Neuronal stem cell (in vitro differentiated cells): ENCODE measurements around the gene IFITM1.
"Not testable (repeated sequence)": the region's sequence is repeated elsewhere in the genome, so short reads cannot be mapped to it uniquely, and the experiment has no call there.

ENCODE experiments used
- DNase-seq: peaks from one replicate; pipeline ENCODE4 v3.0.0-alpha.2; 2013; ENCODE audit warnings: low spot score
- H2AFZ ChIP-seq: one replicate; pipeline ENCODE4 v1.6.1; 2013; ENCODE audit warnings: mild to moderate bottlenecking, low read length, inconsistent platforms
- H2AK5ac ChIP-seq: 2 replicates; pipeline ENCODE4 v1.6.1; 2013; ENCODE audit warnings: low read depth, mild to moderate bottlenecking, inconsistent platforms, low read length, moderate library complexity, mixed read lengths
- H2BK120ac ChIP-seq: 2 replicates; pipeline ENCODE4 v1.6.1; 2013; ENCODE audit warnings: low read depth, mild to moderate bottlenecking, inconsistent platforms, low read length, moderate library complexity, mixed read lengths
- H2BK12ac ChIP-seq: one replicate; pipeline ENCODE4 v1.6.1; 2013; ENCODE audit warnings: low read length, inconsistent platforms
- H2BK15ac ChIP-seq: 2 replicates; pipeline ENCODE4 v1.6.1; 2013; ENCODE audit warnings: mild to moderate bottlenecking, low read length, inconsistent platforms, mixed read lengths
- H2BK5ac ChIP-seq: one replicate; pipeline ENCODE4 v1.6.1; 2013; ENCODE audit warnings: inconsistent platforms, mild to moderate bottlenecking, low read length, moderate library complexity
- H3K14ac ChIP-seq: one replicate; pipeline ENCODE4 v1.6.1; 2013; ENCODE audit warnings: low read length, inconsistent platforms
- H3K18ac ChIP-seq: 2 replicates; pipeline ENCODE4 v1.6.1; 2013; ENCODE audit warnings: low read length, inconsistent platforms
- H3K23ac ChIP-seq: 2 replicates; pipeline ENCODE4 v1.6.1; 2013; ENCODE audit warnings: low read depth, mild to moderate bottlenecking, mixed read lengths, low read length, inconsistent platforms; ENCODE audit not compliant: poor library complexity
- H3K27ac ChIP-seq: replicated peaks from 3 replicates; pipeline ENCODE4 v1.5.1; 2013; ENCODE audit warnings: low read length, inconsistent platforms
- H3K27me3 ChIP-seq, 3 experiments: 2 replicates each; pipeline ENCODE4 v1.6.1; 2013; ENCODE audit warnings: low read length in 3 of 3, mild to moderate bottlenecking in 2 of 3, inconsistent platforms in 1 of 3, low read depth in 1 of 3, mixed read lengths in 1 of 3, moderate library complexity in 1 of 3; ENCODE audit not compliant: control insufficient read depth in 3 of 3, insufficient read depth in 3 of 3
- H3K36me3 ChIP-seq, 2 donors: replicated peaks in 1 of 2; 2 replicates each; pipeline ENCODE4 v1.6.1; 2013; ENCODE audit warnings: low read length in 2 of 2; ENCODE audit not compliant: control insufficient read depth in 2 of 2, insufficient read depth in 2 of 2
- H3K4ac ChIP-seq: 2 replicates; pipeline ENCODE4 v1.6.1; 2013; ENCODE audit warnings: inconsistent platforms, mild to moderate bottlenecking, low read length, moderate library complexity
- H3K4me1 ChIP-seq, 2 donors: 1 replicate in 1 of 2; 2 replicates in 1 of 2; pipeline ENCODE4 v1.6.1; 2013; ENCODE audit warnings: low read length in 2 of 2, low read depth in 1 of 2; ENCODE audit not compliant: control insufficient read depth in 2 of 2, insufficient read depth in 1 of 2
- H3K4me2 ChIP-seq: one replicate; pipeline ENCODE4 v1.6.1; 2013; ENCODE audit warnings: mild to moderate bottlenecking, low read length, inconsistent platforms; ENCODE audit not compliant: insufficient read depth, poor library complexity, severe bottlenecking
- H3K4me3 ChIP-seq, 2 donors: 2 replicates each; pipeline ENCODE4 v1.5.1; 2013; ENCODE audit warnings: low read length in 2 of 2, mild to moderate bottlenecking in 2 of 2, inconsistent platforms in 1 of 2, moderate library complexity in 1 of 2
- H3K79me1 ChIP-seq: one replicate; pipeline ENCODE4 v1.6.1; 2013; ENCODE audit warnings: low read depth, mild to moderate bottlenecking, inconsistent platforms, low read length, moderate library complexity
- H3K9ac ChIP-seq: one replicate; pipeline ENCODE4 v1.6.1; 2013; ENCODE audit warnings: mild to moderate bottlenecking, low read depth, low read length, inconsistent platforms; ENCODE audit not compliant: poor library complexity
- H3K9me3 ChIP-seq, 2 donors: replicated peaks in 1 of 2; 2 replicates each; pipeline versions ENCODE3 to v1.6.1; 2013; ENCODE audit warnings: low read length in 2 of 2, mild to moderate bottlenecking in 2 of 2, inconsistent platforms in 1 of 2, low read depth in 1 of 2, mixed read lengths in 1 of 2, moderate library complexity in 1 of 2; ENCODE audit not compliant: control insufficient read depth in 2 of 2, insufficient read depth in 1 of 2
- H4K8ac ChIP-seq: one replicate; pipeline ENCODE4 v1.6.1; 2013; ENCODE audit warnings: low read depth, mild to moderate bottlenecking, inconsistent platforms, low read length, moderate library complexity
- H4K91ac ChIP-seq: one replicate; pipeline ENCODE4 v1.6.1; 2013; ENCODE audit warnings: low read length, low read depth, mild to moderate bottlenecking, inconsistent platforms; ENCODE audit not compliant: poor library complexity
- WGBS, 2 donors: extraction: QIAGEN DNeasy Blood & Tissue Kit; methylation state at CpG; one replicate each; pipeline ENCODE4 v1.1.7; 2013; ENCODE audit warnings: missing lambda C conversion rate in 2 of 2, mixed read lengths in 1 of 2; ENCODE audit not compliant: insufficient read length in 2 of 2, insufficient replicate concordance in 1 of 2; ENCODE audit errors: extremely low coverage in 2 of 2; 5-methylcytosine and 5-hydroxymethylcytosine counted together

IFITM1 gene

GRCh38 chr11:349270-349954 is 35.6 kb downstream of the IFITM1 start:
- not testable (repeated sequence) for H2AFZ ChIP-seq, H3K27me3 ChIP-seq, H3K27ac ChIP-seq, H3K9me3 ChIP-seq, H2BK15ac ChIP-seq, H2BK120ac ChIP-seq, H3K18ac ChIP-seq, H3K36me3 ChIP-seq, H2BK5ac ChIP-seq, H3K4me2 ChIP-seq, H4K91ac ChIP-seq, DNase-seq, H3K23ac ChIP-seq, H2AK5ac ChIP-seq, H3K4ac ChIP-seq, H3K79me1 ChIP-seq, H3K4me1 ChIP-seq, H3K9ac ChIP-seq
- Histone ChIP-seq H4K8ac (peak overlapping the region; percentile 8), H2BK12ac (peak overlapping the region; percentile 63), H3K14ac (peak overlapping the region; percentile 75), H3K4me3 (peak overlapping the region in 1 of 2 donors; percentile 52)
- no CpG with 5 or more reads among the region's 8 CpGs for WGBS, 2 donors

GRCh38 chr11:350033-350722 is 36.3 kb downstream of the IFITM1 start:
- not testable (repeated sequence) for H3K18ac ChIP-seq, DNase-seq, H2AK5ac ChIP-seq, H3K27ac ChIP-seq, H2BK120ac ChIP-seq, H3K4ac ChIP-seq, H3K79me1 ChIP-seq, H3K9me3 ChIP-seq, H3K4me1 ChIP-seq, H4K91ac ChIP-seq, H2BK15ac ChIP-seq, H3K36me3 ChIP-seq, H3K9ac ChIP-seq, H3K23ac ChIP-seq, H2BK5ac ChIP-seq, H3K4me2 ChIP-seq, H3K27me3 ChIP-seq
- Histone ChIP-seq H4K8ac (peak overlapping the region; percentile 70), H3K4me3 (peak overlapping the region in 1 of 2 donors; percentile 51), H2AFZ (peak overlapping the region; percentile 66), H3K14ac (peak overlapping the region; percentile 75), H2BK12ac (peak overlapping the region; percentile 63)
- WGBS, 2 donors = no CpG with 5 or more reads among the region's 16 CpGs

GRCh38 chr11:350723-351255 is 36.9 kb downstream of the IFITM1 start:
- H2BK15ac ChIP-seq = peak overlapping the region; percentile 14

GRCh38 chr11:351411-351810 is 37.6 kb downstream of the IFITM1 start:
- H2BK15ac ChIP-seq = peak overlapping the region; percentile 14
- no peak overlapping the region for H2BK120ac ChIP-seq
- peaks cover 6 to 7% of the 10 kb centered on the region in 2 donors for H3K4me1 ChIP-seq
- no peak overlapping the region for H4K91ac ChIP-seq
- no peak overlapping the region for H3K9ac ChIP-seq
- H4K8ac ChIP-seq = no peak overlapping the region
- no peak overlapping the region for H3K4ac ChIP-seq
- no peak overlapping the region for H2BK12ac ChIP-seq
- peak overlapping the region; percentile 44 for H2AK5ac ChIP-seq
- H3K9me3 ChIP-seq = peaks cover 2% of the 10 kb centered on the region in 2 donors
- H3K27ac ChIP-seq = no peak overlapping the region
- peak overlapping the region; percentile 8 for H2BK5ac ChIP-seq
- H3K23ac ChIP-seq = no peak overlapping the region
- H3K79me1 ChIP-seq = peaks cover under 1% of the 10 kb centered on the region
- DNase-seq = no peak
- H2AFZ ChIP-seq = no peak overlapping the region
- no CpG with 5 or more reads among the region's 14 CpGs for WGBS, 2 donors
- no peak overlapping the region for H3K14ac ChIP-seq
- no peak overlapping the region for H3K4me2 ChIP-seq
- peaks cover 0 to under 1% of the 10 kb centered on the region in 2 donors for H3K36me3 ChIP-seq
- H3K4me3 ChIP-seq = no peak overlapping the region
- no peaks in the 10 kb centered on the region for H3K27me3 ChIP-seq
- no peak overlapping the region for H3K18ac ChIP-seq

More at GRCh38 chr11:350723-351255, 36.9 kb downstream of the IFITM1 start:
- Histone ChIP-seq H3K23ac (no peak overlapping the region), H3K27me3 (no peaks in the 10 kb centered on the region), H3K4me2 (no peak overlapping the region), H3K4ac (no peak overlapping the region), H2BK120ac (no peak overlapping the region), H3K4me3 (no peak overlapping the region), H2AK5ac (no peak overlapping the region), H3K14ac (no peak overlapping the region), H3K4me1 (peaks cover 6 to 7% of the 10 kb centered on the region in 2 donors), H2AFZ (peak overlapping the region; percentile 66), H4K91ac (no peak overlapping the region), H3K9me3 (peaks cover 0 to 2% of the 10 kb centered on the region in 2 donors), H3K18ac (peak overlapping the region; percentile 25), H3K36me3 (no peaks in the 10 kb centered on the region), H3K79me1 (no peaks in the 10 kb centered on the region), H3K27ac (no peak overlapping the region), H2BK12ac (no peak overlapping the region), H2BK5ac (peak overlapping the region; percentile 8), H3K9ac (no peak overlapping the region), H4K8ac (no peak overlapping the region)
- no peak for DNase-seq
- WGBS, 2 donors = no CpG with 5 or more reads among the region's 18 CpGs
